ENCODE results near the gene ATP13A1. TPM values are rescaled to one million over a fixed set of nuclear protein-coding genes. Genes with fewer than 3 reads are reported as not detected.

ATP13A1 gene
- total RNA-seq, 4 donors from 2014 or later, result 97.3 to 293 (median 129) TPM

DNA sequence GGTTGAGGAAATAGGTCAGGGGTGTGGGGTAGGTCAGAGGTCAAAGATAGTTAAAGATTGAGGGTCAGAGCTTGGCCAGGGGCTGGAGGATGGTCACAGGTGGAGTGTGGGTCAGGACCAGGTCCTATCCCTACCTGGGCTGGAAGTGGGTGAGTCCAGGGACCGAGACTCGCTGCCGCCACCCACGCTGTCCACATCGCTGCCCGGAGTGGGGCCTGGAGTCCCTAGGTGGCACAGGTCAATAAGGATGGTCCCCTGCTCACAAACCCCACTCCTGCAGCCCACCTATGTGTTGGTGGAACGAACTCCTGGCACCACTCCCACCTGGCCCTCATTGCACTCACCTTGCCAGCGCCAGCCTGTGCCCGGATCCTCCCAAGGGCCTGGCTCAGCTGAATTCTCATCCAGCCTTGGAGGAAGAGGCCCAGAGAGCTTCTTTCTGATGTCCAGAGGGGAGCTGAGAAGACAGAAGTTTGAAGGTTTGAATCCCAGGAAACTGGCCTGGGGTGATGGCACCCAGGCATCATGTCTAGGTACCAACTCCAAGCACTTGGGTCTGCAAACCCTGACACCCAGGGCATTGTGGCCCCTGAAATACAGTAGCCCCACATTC, 26.8 kb downstream of the ATP13A1 start:
- H3K9me3 ChIP-seq, result no peaks in the 10 kb centered on the region
- peaks cover 0 to 10% of the 10 kb centered on the region in 2 donors for H3K36me3 ChIP-seq
- intact Hi-C loops (cut with DNase I), result no loop called here
- H3K4me3 ChIP-seq (replicated peaks in 1 of 3), result no peak overlapping the region
- no peaks in the 10 kb centered on the region for H3K4me1 ChIP-seq
- no peak overlapping the region for H3K27ac ChIP-seq
- TF ChIP-seq, protein P1, sequence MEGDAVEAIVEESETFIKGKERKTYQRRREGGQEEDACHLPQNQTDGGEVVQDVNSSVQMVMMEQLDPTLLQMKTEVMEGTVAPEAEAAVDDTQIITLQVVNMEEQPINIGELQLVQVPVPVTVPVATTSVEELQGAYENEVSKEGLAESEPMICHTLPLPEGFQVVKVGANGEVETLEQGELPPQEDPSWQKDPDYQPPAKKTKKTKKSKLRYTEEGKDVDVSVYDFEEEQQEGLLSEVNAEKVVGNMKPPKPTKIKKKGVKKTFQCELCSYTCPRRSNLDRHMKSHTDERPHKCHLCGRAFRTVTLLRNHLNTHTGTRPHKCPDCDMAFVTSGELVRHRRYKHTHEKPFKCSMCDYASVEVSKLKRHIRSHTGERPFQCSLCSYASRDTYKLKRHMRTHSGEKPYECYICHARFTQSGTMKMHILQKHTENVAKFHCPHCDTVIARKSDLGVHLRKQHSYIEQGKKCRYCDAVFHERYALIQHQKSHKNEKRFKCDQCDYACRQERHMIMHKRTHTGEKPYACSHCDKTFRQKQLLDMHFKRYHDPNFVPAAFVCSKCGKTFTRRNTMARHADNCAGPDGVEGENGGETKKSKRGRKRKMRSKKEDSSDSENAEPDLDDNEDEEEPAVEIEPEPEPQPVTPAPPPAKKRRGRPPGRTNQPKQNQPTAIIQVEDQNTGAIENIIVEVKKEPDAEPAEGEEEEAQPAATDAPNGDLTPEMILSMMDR (IDR thresholded peaks at IDR 0.05), result no peak
- DNase-seq, result no peak
- WGBS, 2 donors, result 87 to 96% methylated on average over 6 to 9 of the region's 9 CpGs
- no peaks in the 10 kb centered on the region for H3K27me3 ChIP-seq

DNA sequence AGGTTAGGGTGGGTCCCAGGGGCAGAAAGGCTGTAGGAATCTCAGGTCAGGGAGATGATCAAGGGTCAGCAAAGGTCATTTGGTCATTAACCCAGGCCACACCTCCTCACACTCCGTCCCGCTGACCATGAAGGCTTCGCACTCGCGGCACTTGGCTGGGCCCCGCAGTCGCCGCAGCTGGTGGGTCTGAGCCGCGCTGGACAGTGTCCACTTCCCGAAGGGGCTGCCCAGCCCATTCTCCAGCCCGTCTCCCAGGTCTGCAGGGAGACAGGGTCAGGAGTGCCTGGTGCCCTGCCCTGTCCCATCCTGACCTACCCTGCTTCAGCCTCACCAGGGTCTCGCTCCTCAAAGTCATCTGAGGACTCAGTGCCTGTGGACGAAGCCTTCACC, 28.2 kb downstream of the ATP13A1 start:
- Histone ChIP-seq H3K27ac (no peak overlapping the region), H3K27me3 (no peaks in the 10 kb centered on the region), H3K36me3 (peaks cover 0 to 10% of the 10 kb centered on the region in 2 donors), H3K4me1 (no peaks in the 10 kb centered on the region), H3K9me3 (no peaks in the 10 kb centered on the region), H3K4me3 (replicated peaks in 1 of 3) (no peak overlapping the region)
- no peak for TF ChIP-seq POLR2A (IDR thresholded peaks at IDR 0.05)
- TF ChIP-seq, protein P1 (IDR thresholded peaks at IDR 0.05), result no peak
- no peak for DNase-seq
- WGBS, 2 donors, result 95 to 97% methylated on average over 10 to 14 of the region's 14 CpGs
- intact Hi-C loops (cut with DNase I), result no loop called here

- Histone ChIP-seq H3K4me1 (no peaks in the 10 kb centered on the region), H3K9me3 (no peaks in the 10 kb centered on the region), H3K36me3 (peaks cover 0 to 10% of the 10 kb centered on the region in 2 donors), H3K27me3 (no peaks in the 10 kb centered on the region), H3K27ac (no peak overlapping the region), H3K4me3 (replicated peaks in 1 of 3) (no peak overlapping the region)
- TF ChIP-seq, protein P1 (IDR thresholded peaks at IDR 0.05), result no peak
- TF ChIP-seq POLR2A (IDR thresholded peaks at IDR 0.05), result no peak
- intact Hi-C loops (cut with DNase I), result no loop called here
- WGBS, 2 donors, result 95 to 96% methylated on average over 36 of the region's 36 CpGs
- DNase-seq, result no peak
Observed at GRCh38 chr19:19634516-19635312, 28.8 kb downstream of the ATP13A1 start.

DNA sequence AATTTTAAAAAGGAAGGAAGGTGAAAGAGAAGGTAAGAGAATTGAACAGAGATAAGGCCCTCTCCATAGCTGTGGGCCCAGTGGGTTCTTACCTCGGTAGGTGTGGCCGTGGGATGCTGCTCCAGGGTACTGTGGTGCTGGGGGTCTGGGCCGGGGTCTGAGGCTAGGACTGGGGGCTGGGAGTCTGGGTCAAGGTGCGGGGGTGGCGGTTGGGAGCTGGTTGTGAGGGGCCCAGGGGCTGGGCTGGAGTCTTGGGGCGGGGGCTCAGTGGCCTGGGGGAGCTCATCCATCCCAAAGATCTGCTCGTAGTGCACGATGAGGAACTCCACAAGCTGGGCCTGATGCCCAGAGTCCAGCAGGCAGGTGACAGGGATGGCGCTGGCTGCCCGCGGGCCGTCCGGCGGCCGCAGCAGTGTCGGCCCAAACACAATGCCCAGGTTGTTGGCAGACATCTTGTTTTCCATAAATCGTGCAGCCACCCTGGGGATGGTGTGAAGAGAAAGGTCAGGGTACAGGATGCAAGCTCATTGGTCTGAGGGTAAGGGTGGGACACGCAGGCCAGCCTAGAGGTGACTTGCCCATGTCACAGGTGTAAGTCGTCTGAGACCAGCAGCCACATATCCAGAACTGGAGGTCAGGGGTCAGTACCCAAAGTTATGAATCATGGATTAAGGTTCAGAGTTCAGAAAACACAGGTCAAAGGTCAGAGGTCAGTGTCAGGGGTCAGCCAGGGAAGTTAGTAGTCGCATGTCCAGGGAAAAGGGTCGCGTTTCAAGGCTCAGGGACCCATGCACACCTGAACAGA, 29.6 kb downstream of the ATP13A1 start:
- peaks cover 0 to 10% of the 10 kb centered on the region in 2 donors for H3K36me3 ChIP-seq
- H3K27ac ChIP-seq, result no peak overlapping the region
- no peak overlapping the region for H3K4me3 ChIP-seq (replicated peaks in 1 of 3)
- H3K4me1 ChIP-seq, result no peaks in the 10 kb centered on the region
- no peak for DNase-seq
- H3K27me3 ChIP-seq, result no peaks in the 10 kb centered on the region
- intact Hi-C loops (cut with DNase I), result no loop called here
- WGBS, 2 donors, result 93 to 94% methylated on average over 13 to 19 of the region's 22 CpGs
- no peak for TF ChIP-seq POLR2A (IDR thresholded peaks at IDR 0.05)
- TF ChIP-seq, protein P1 (IDR thresholded peaks at IDR 0.05), result no peak
- H3K9me3 ChIP-seq, result no peaks in the 10 kb centered on the region
